K562 (cell line): ENCODE results near the gene DSG3. TPM values are rescaled to one million over a fixed set of nuclear protein-coding genes. Genes with fewer than 3 reads are reported as not detected.

ENCODE experiments used
- ATAC-seq: fragments of 200-7000 bp; cut with Tn5 transposase; 3 replicates; pipeline ENCODE4 v1.9.1; 2020; ENCODE audit warnings: moderate library complexity
- BruUV-seq: library from RNA; stranded (reverse); fragments of 400-500 nt; replicated peaks from 2 replicates; lab custom pipeline; 2021; lab: Mats Ljungman, UMichigan
- CTCF ChIA-PET: fragments of 300-600 bp; formaldehyde crosslinking; extraction: SDS; loops from one replicate; lab custom pipeline; 2021; ENCODE audit warnings: low intra/inter-chr PET ratio; lab: Yijun Ruan, JAX
- POLR2A ChIA-PET: fragments of 300-600, 350-650 bp; sonication (Branson Sonifier 250); formaldehyde crosslinking; extraction: SDS; loops from one replicate; lab custom pipeline; 2021; ENCODE audit warnings: antibody characterized with exemption, inconsistent platforms; lab: Yijun Ruan, JAX
- DNase-seq, 4 experiments: peaks; one replicate each; pipeline versions ENCODE4 v3.0.0 to v3.0.0-alpha.2; 2011 to 2018; ENCODE audit warnings: low spot score in 3 of 4, mixed read lengths in 3 of 4; ENCODE audit errors: extremely low read depth in 1 of 4
- FAIRE-seq: peaks from 2 replicates; lab custom pipeline; 2011; peaks lifted over from hg19 to GRCh38; lab: Jason Lieb, UNC
- H2AFZ ChIP-seq: 2 replicates; pipeline ENCODE4 v1.6.0; 2011; ENCODE audit warnings: low read depth, low read length, control low read depth, inconsistent platforms
- H3K27ac ChIP-seq: fragments of 200-600 bp; 3 replicates; pipeline ENCODE4 v1.8.0; 2011; ENCODE audit warnings: low read depth, mild to moderate bottlenecking, control low read depth, inconsistent platforms, low read length, moderate library complexity, mixed read lengths; ENCODE audit errors: extremely low read depth
- H3K27me3 ChIP-seq, 2 experiments: fragments of 300-600 bp in 1 of 2; 2 replicates in 1 of 2; 3 replicates in 1 of 2; pipeline versions ENCODE4 v1.6.0 to v1.8.0; 2011; ENCODE audit warnings: inconsistent platforms in 2 of 2, low read length in 2 of 2, mild to moderate bottlenecking in 1 of 2, mixed read lengths in 1 of 2, moderate library complexity in 1 of 2; ENCODE audit not compliant: control insufficient read depth in 2 of 2, insufficient read depth in 2 of 2
- H3K36me3 ChIP-seq: fragments of 300-600 bp; 3 replicates; pipeline ENCODE4 v1.8.0; 2011; ENCODE audit warnings: mild to moderate bottlenecking, low read length, inconsistent platforms; ENCODE audit not compliant: control insufficient read depth, insufficient read depth
- H3K4me1 ChIP-seq, 2 experiments: fragments of 200-600 bp in 1 of 2; replicated peaks in 1 of 2; 2 replicates in 1 of 2; 3 replicates in 1 of 2; pipeline versions ENCODE4 v1.5.1 to v1.8.0; 2011; ENCODE audit warnings: inconsistent platforms in 2 of 2, low read length in 2 of 2, mild to moderate bottlenecking in 1 of 2, mixed read lengths in 1 of 2, moderate library complexity in 1 of 2; ENCODE audit not compliant: control insufficient read depth in 2 of 2, insufficient read depth in 2 of 2
- H3K4me2 ChIP-seq: 2 replicates; pipeline ENCODE4 v1.6.1; 2011; ENCODE audit warnings: low read length, control low read depth, inconsistent platforms, mixed read lengths; ENCODE audit not compliant: insufficient read depth
- H3K4me3 ChIP-seq: fragments of 200-600 bp; sonication (generic), shearing (Covaris generic); 2 replicates; pipeline ENCODE4 v1.5.1; 2016; ENCODE audit warnings: control low read depth, inconsistent platforms
- H3K79me2 ChIP-seq: fragments of 200-600 bp; 3 replicates; pipeline ENCODE4 v1.8.0; 2011; ENCODE audit warnings: low read length, inconsistent platforms; ENCODE audit not compliant: control insufficient read depth, insufficient read depth
- H3K9ac ChIP-seq, 2 experiments: 2 replicates each; pipeline versions ENCODE4 v1.6.0 to v1.6.1; 2011; ENCODE audit warnings: low read depth in 2 of 2, low read length in 2 of 2, control low read depth in 1 of 2, inconsistent platforms in 1 of 2, mild to moderate bottlenecking in 1 of 2, mixed read lengths in 1 of 2; ENCODE audit not compliant: insufficient read depth in 1 of 2
- H3K9me1 ChIP-seq: one replicate; pipeline ENCODE4 v1.6.0; 2011; ENCODE audit warnings: inconsistent platforms, mild to moderate bottlenecking, low read length, moderate library complexity; ENCODE audit not compliant: control insufficient read depth, insufficient read depth
- H3K9me3 ChIP-seq: replicated peaks from 2 replicates; pipeline ENCODE4 v1.5.1; 2011; ENCODE audit warnings: low read depth, low read length, inconsistent platforms; ENCODE audit not compliant: control insufficient read depth, insufficient read depth
- H4K20me1 ChIP-seq: replicated peaks from 2 replicates; pipeline ENCODE4 v1.6.1; 2011; ENCODE audit warnings: low read length, inconsistent platforms, mixed read lengths; ENCODE audit not compliant: control insufficient read depth, insufficient read depth
- FOXA3 ChIP-seq, 2 experiments: fragments of 450-650 bp in 1 of 2; sonication (generic) in 1 of 2; formaldehyde crosslinking; IDR thresholded peaks in 1 of 2; conservative IDR thresholded peaks in 1 of 2; 2 replicates each; pipeline versions ENCODE4 v1.4.0 to v1.8.0; 2020 to 2022; ENCODE audit warnings: mild to moderate bottlenecking in 2 of 2, missing genetic modification reagents in 1 of 2
- HCFC1 ChIP-seq: IDR thresholded peaks from 2 replicates; pipeline ENCODE4 v1.6.1; 2012; ENCODE audit warnings: low read depth, low read length, improper control_type of control experiment
- HDAC3 ChIP-seq: fragments of 450-650 bp; IDR thresholded peaks from 2 replicates; pipeline ENCODE4 v1.6.1; 2018; ENCODE audit warnings: borderline replicate concordance, mild to moderate bottlenecking, moderate library complexity; ENCODE audit not compliant: partially characterized antibody
- PCBP2 ChIP-seq: fragments of 200-400 bp; formaldehyde crosslinking; IDR thresholded peaks from 2 replicates; pipeline ENCODE4 v1.6.1; 2018; ENCODE audit warnings: low read length, low read depth, mild to moderate bottlenecking, moderate library complexity; ENCODE audit not compliant: poor library complexity, severe bottlenecking
- SRSF7 ChIP-seq: fragments of 200-400 bp; formaldehyde crosslinking; optimal IDR thresholded peaks from 2 replicates; pipeline ENCODE3; 2017; ENCODE audit warnings: mild to moderate bottlenecking, low read depth, low read length
- TAF7 ChIP-seq: fragments of 450-650 bp; IDR thresholded peaks from 2 replicates; pipeline ENCODE4 v1.6.1; 2016; ENCODE audit warnings: missing genetic modification characterization, missing compliant biosample characterization
- TOE1 ChIP-seq, 2 experiments: fragments of 450-650 bp in 1 of 2; sonication (generic) in 1 of 2; formaldehyde crosslinking in 1 of 2; IDR thresholded peaks; 2 replicates each; pipeline versions ENCODE4 v1.7.1 to v1.8.0; 2016 to 2022; ENCODE audit warnings: borderline replicate concordance in 2 of 2, mild to moderate bottlenecking in 2 of 2, antibody characterized with exemption in 1 of 2, inconsistent platforms in 1 of 2, low read depth in 1 of 2, missing genetic modification reagents in 1 of 2, moderate library complexity in 1 of 2
- ZBED1 ChIP-seq: IDR thresholded peaks from 2 replicates; pipeline ENCODE4 v1.6.1; 2014
- ZNF175 ChIP-seq: fragments of 200-800 bp; sonication (Bioruptor generic); IDR thresholded peaks from 2 replicates; pipeline ENCODE4 v1.6.1; 2016; ENCODE audit warnings: low read depth, mild to moderate bottlenecking, missing genetic modification characterization, missing compliant biosample characterization
- ZNF830 ChIP-seq: fragments of 250-450 bp; sonication (Bioruptor Pico); IDR thresholded peaks from 2 replicates; pipeline ENCODE4 v1.5.0; 2021; ENCODE audit warnings: mild to moderate bottlenecking
- WGBS: fragments of 100-300 bp; shearing (Covaris generic); methylation state at CpG from one replicate; pipeline ENCODE4 v1.1.6; 2016; ENCODE audit warnings: low coverage, mixed read lengths; ENCODE audit not compliant: insufficient coverage; ENCODE audit errors: missing lambda C conversion rate; 5-methylcytosine and 5-hydroxymethylcytosine counted together
- in situ Hi-C: fragments of 300-500 bp; cut with MboI; formaldehyde crosslinking; loops from 4 replicates; pipeline ENCODE4 v1.15.0; 2018; ENCODE audit warnings: inconsistent platforms, mixed read lengths
- intact Hi-C: fragments of 100-400 bp; cut with micrococcal nuclease; formaldehyde crosslinking; loops from 2 replicates; pipeline ENCODE4 v1.14.2; 2022
- polyA plus RNA-seq, 8 experiments: library from polyadenylated mRNA; depleted of rRNA in 4 of 8; stranded (reverse) in 5 of 8; unstranded in 3 of 8; fragments of >200 nt; fragmentation: Nextera tagmentation in 2 of 8; fragmentation: Illumina TruSeq in 1 of 8; extraction: Ambion mirVana in 2 of 8; extraction: Trizol in 1 of 8; gene quantifications; 2 replicates each; pipeline versions ENCODE4 v1.2.1 to v1.2.3, GENCODE V29; 2011 to 2014; ENCODE audit warnings: inconsistent platforms in 1 of 8, missing spikeins in 1 of 8
- total RNA-seq, 7 experiments: library from RNA; depleted of rRNA in 6 of 7; stranded (reverse); fragments of >200 nt in 6 of 7; fragmentation: Illumina TruSeq in 2 of 7; extraction: Trizol in 2 of 7; gene quantifications; 2 replicates each; pipeline versions ENCODE4 v1.2.1 to v1.2.3, GENCODE V29; 2011 to 2021; ENCODE audit warnings: low replicate concordance in 1 of 7
- TF ChIP-seq, protein P1 (sequence below): sonication (generic); formaldehyde crosslinking; IDR thresholded peaks from 2 replicates; pipeline ENCODE4 v1.8.1; 2023; ENCODE audit warnings: mild to moderate bottlenecking, missing genetic modification reagents
- TF ChIP-seq, protein P2 (sequence below): fragments of 450-650 bp; IDR thresholded peaks from 2 replicates; pipeline ENCODE4 v1.6.1; 2018; ENCODE audit warnings: mild to moderate bottlenecking, low read depth; ENCODE audit not compliant: partially characterized antibody

DSG3 gene
- total and polyA plus RNA-seq, 9 of the 15 experiments (the other 6 are each of a cell fraction or from before 2014, with no cell fraction given) = 0.04 to 0.18 (median 0.07) TPM; not detected in 1

DNA sequence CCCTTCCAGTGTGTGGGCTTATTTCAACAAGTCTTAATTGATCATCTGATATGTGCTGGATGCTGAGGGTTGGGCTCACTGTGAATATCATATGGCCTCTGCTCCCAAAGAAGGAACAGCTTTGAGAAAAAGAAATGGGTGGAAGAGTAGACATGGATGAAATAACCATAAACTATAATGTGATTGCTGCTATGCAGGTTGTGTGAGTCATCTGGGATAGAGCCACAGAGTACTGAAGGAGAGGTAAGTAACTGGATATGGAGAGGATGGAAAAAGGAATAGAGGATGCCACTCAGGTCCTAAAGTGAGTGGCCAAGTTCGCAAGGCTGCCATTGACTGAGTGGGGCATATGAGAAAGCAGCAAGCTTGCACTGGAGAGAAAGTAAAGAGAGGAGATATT, 41.8 kb downstream of the DSG3 start:
- Histone ChIP-seq H3K9me3 (no peaks in the 10 kb centered on the region), H3K9ac (no peak overlapping the region), H3K36me3 (no peaks in the 10 kb centered on the region), H3K27ac (no peak overlapping the region), H2AFZ (no peak overlapping the region), H3K27me3 (peaks cover 0 to 2% of the 10 kb centered on the region in 2 experiments; a peak in 1 of 5 replicates), H3K4me2 (no peak overlapping the region), H3K9me1 (no peaks in the 10 kb centered on the region), H3K79me2 (no peaks in the 10 kb centered on the region), H3K4me1 (0 out of 5 replicates have a peak, but pooled peaks cover 0 to 5% of the 10 kb centered on the region in 2 experiments), H3K4me3 (no peak overlapping the region), H4K20me1 (no peaks in the 10 kb centered on the region)
- ATAC-seq (no peak), DNase-seq (no peak), FAIRE-seq (no peak)
- intact Hi-C loops = no loop called here
- BruUV-seq = no TSS peak
- TF ChIP-seq TOE1 (IDR thresholded peaks at IDR 0.05; ENCODE audit: borderline replicate concordance) (no peak), TOE1 (CRISPR knock-in tag; IDR thresholded peaks at IDR 0.05; ENCODE audit: borderline replicate concordance, low read depth) (no peak), ZNF175 (CRISPR knock-in tag) (no peak), FOXA3 (CRISPR knock-in tag; conservative IDR thresholded peaks at IDR 0.05 in 1 of 2, IDR thresholded peaks at IDR 0.05 in 1 of 2) (no peak)
- WGBS = 11% methylated on average over 1 of the region's 1 CpG
- in situ Hi-C loops = no loop called here
- ChIA-PET POLR2A (interaction anchor here (1.0 kb wide), 1 partner anchor 13 kb away, joined by 3 read pairs; no protein-coding TSS in a partner anchor), CTCF (no interaction called here)

DNA sequence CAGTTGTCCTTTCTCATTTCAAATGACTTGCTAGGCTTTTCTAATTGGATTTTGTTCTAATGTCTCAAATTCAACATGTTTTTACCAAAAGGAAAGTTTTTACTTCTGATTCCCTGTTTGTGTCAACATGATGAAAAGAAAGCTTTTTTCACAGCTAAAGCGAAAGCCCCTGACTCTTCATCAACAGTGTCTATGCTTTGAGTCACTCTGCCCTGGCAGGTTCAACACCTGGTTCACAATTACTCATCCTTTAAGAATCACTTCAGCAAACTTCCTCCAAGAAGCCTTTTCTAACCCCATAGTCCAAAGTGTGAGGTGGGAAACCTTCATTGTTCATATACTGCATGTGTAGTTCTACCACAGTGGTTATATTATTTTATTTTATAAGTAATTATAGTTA, 42.8 kb downstream of the DSG3 start:
- no peak for ATAC-seq

More for the DNA sequence above, 42.8 kb downstream of the DSG3 start:
- intact Hi-C loops = no loop called here
- in situ Hi-C loops = no loop called here
- no peak overlapping the region for H3K9ac ChIP-seq
- no peaks in the 10 kb centered on the region for H3K9me3 ChIP-seq
- no peaks in the 10 kb centered on the region for H4K20me1 ChIP-seq
- TF ChIP-seq, protein P1, sequence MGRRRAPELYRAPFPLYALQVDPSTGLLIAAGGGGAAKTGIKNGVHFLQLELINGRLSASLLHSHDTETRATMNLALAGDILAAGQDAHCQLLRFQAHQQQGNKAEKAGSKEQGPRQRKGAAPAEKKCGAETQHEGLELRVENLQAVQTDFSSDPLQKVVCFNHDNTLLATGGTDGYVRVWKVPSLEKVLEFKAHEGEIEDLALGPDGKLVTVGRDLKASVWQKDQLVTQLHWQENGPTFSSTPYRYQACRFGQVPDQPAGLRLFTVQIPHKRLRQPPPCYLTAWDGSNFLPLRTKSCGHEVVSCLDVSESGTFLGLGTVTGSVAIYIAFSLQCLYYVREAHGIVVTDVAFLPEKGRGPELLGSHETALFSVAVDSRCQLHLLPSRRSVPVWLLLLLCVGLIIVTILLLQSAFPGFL (CRISPR knock-in tag) = no peak
- TF ChIP-seq, protein P2, sequence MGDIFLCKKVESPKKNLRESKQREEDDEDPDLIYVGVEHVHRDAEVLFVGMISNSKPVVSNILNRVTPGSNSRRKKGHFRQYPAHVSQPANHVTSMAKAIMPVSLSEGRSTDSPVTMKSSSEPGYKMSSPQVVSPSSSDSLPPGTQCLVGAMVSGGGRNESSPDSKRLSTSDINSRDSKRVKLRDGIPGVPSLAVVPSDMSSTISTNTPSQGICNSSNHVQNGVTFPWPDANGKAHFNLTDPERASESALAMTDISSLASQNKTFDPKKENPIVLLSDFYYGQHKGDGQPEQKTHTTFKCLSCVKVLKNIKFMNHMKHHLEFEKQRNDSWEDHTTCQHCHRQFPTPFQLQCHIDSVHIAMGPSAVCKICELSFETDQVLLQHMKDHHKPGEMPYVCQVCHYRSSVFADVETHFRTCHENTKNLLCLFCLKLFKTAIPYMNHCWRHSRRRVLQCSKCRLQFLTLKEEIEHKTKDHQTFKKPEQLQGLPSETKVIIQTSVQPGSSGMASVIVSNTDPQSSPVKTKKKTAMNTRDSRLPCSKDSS = no peak
- TF ChIP-seq ZBED1 (no peak), TOE1 (IDR thresholded peaks at IDR 0.05; ENCODE audit: borderline replicate concordance) (no peak), TOE1 (CRISPR knock-in tag; IDR thresholded peaks at IDR 0.05; ENCODE audit: borderline replicate concordance, low read depth) (no peak), SRSF7 (no peak), HDAC3 (no peak), ZNF830 (no peak), TAF7 (tag) (no peak), HCFC1 (no peak), PCBP2 (no peak)
- no peaks in the 10 kb centered on the region for H3K27me3 ChIP-seq
- H3K9me1 ChIP-seq = no peaks in the 10 kb centered on the region
- 15% methylated on average over 1 of the region's 1 CpG for WGBS
- no peak overlapping the region for H3K4me2 ChIP-seq
- POLR2A ChIA-PET = interaction anchor here (1.0 kb wide), 1 partner anchor 14 kb away, joined by 3 read pairs; no protein-coding TSS in a partner anchor
- no peak overlapping the region for H3K27ac ChIP-seq
- H3K4me3 ChIP-seq = no peak overlapping the region
- no peaks in the 10 kb centered on the region for H3K79me2 ChIP-seq
- H3K36me3 ChIP-seq = no peaks in the 10 kb centered on the region
- no peak for DNase-seq
- FAIRE-seq = no peak
- H2AFZ ChIP-seq = no peak overlapping the region
- BruUV-seq = no TSS peak
- H3K4me1 ChIP-seq = peaks cover 0 to 5% of the 10 kb centered on the region in 2 experiments; a peak in 1 of 5 replicates
- CTCF ChIA-PET = no interaction called here
